Breast epithelium (tissue), 3 donors: ENCODE results near the gene CFAP46.

Experiments
- CTCF ChIP-seq, 3 donors: fragments of 450-650 bp; IDR thresholded peaks; one replicate each; pipeline ENCODE4 v1.5.1; 2016 to 2017; ENCODE audit warnings: antibody characterized with exemption in 3 of 3, mild to moderate bottlenecking in 3 of 3, moderate library complexity in 3 of 3
- POLR2A ChIP-seq: fragments of 450-650 bp; IDR thresholded peaks from one replicate; pipeline ENCODE4 v1.6.1; 2016; ENCODE audit warnings: antibody characterized with exemption, mild to moderate bottlenecking, moderate library complexity
- POLR2AphosphoS5 ChIP-seq, 3 donors: sonication (generic); formaldehyde crosslinking; IDR thresholded peaks; one replicate each; pipeline ENCODE4 v1.6.1; 2017; ENCODE audit warnings: antibody characterized with exemption in 3 of 3

GRCh38 chr10:132847416-132847777, 95.0 kb downstream of the CFAP46 start:
- no peak for TF ChIP-seq POLR2A
- no peak for TF ChIP-seq CTCF (IDR thresholded peaks at IDR 0.05)
- TF ChIP-seq POLR2AphosphoS5 (IDR thresholded peaks at IDR 0.05) = no peak
